Keratinocyte (primary cell): ENCODE data around the gene MAP6D1.

Experiments
- EZH2 ChIP-seq: IDR thresholded peaks from one replicate; pipeline ENCODE4 v1.6.1; 2012; ENCODE audit warnings: inconsistent platforms, mild to moderate bottlenecking, low read length, moderate library complexity
- TF ChIP-seq, protein P1 (sequence below), 3 experiments: IDR thresholded peaks in 1 of 3; conservative IDR thresholded peaks in 1 of 3; optimal IDR thresholded peaks in 1 of 3; 2 replicates in 2 of 3; 3 replicates in 1 of 3; pipeline versions ENCODE3 to v1.5.1; 2011; ENCODE audit warnings: low read length in 3 of 3, mild to moderate bottlenecking in 3 of 3, moderate library complexity in 2 of 3, control low read depth in 1 of 3, inconsistent platforms in 1 of 3; ENCODE audit not compliant: insufficient read depth in 2 of 3; ENCODE audit errors: extremely low read depth in 1 of 3

GRCh38 chr3:183799461-183799860, 25.9 kb downstream of the MAP6D1 start:
- TF ChIP-seq, protein P1, sequence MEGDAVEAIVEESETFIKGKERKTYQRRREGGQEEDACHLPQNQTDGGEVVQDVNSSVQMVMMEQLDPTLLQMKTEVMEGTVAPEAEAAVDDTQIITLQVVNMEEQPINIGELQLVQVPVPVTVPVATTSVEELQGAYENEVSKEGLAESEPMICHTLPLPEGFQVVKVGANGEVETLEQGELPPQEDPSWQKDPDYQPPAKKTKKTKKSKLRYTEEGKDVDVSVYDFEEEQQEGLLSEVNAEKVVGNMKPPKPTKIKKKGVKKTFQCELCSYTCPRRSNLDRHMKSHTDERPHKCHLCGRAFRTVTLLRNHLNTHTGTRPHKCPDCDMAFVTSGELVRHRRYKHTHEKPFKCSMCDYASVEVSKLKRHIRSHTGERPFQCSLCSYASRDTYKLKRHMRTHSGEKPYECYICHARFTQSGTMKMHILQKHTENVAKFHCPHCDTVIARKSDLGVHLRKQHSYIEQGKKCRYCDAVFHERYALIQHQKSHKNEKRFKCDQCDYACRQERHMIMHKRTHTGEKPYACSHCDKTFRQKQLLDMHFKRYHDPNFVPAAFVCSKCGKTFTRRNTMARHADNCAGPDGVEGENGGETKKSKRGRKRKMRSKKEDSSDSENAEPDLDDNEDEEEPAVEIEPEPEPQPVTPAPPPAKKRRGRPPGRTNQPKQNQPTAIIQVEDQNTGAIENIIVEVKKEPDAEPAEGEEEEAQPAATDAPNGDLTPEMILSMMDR (optimal IDR thresholded peaks at IDR 0.05 in 1 of 3, IDR thresholded peaks at IDR 0.05 in 1 of 3, conservative IDR thresholded peaks at IDR 0.05 in 1 of 3; ENCODE audit: extremely low read depth in 1 of 3, insufficient read depth in 2 of 3, low read length in 3 of 3), result no peak
- TF ChIP-seq EZH2, result no peak
